Central memory CD4-positive, alpha-beta T cell (primary cell): ENCODE data around the gene EFCAB14.
"Not testable (repeated sequence)": the region's sequence is repeated elsewhere in the genome, so short reads cannot be mapped to it uniquely, and the experiment has no call there.

ENCODE experiments used
- DNase-seq: peaks from one replicate; pipeline ENCODE4 v3.0.0; 2022

EFCAB14 gene

DNA sequence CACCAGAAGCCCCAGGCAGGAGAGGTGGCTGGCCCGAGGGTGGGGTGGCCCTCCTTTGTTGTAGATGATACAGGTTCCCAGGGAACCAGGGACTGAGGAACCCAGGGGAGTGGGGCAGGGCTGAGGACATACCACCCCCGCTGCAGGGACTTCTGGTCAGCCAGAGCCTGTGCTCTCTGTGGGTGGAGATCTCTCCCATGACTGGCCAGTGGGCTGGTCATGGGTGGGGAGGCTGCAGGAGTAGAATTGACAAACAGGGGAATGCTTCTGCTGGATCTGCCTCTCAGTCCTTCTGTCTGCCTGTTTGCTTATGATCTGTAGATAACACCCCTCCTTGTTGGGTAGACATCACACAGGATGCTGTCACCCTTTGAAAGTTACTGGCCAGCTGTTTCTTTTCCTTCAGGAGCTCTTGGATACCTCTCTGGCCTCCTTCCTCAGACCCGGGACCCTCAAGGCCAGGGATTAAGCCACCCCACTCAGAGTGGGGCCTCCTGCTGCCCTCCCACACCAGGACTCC, 2.8 kb upstream of the EFCAB14 start:
- no peak for DNase-seq

DNA sequence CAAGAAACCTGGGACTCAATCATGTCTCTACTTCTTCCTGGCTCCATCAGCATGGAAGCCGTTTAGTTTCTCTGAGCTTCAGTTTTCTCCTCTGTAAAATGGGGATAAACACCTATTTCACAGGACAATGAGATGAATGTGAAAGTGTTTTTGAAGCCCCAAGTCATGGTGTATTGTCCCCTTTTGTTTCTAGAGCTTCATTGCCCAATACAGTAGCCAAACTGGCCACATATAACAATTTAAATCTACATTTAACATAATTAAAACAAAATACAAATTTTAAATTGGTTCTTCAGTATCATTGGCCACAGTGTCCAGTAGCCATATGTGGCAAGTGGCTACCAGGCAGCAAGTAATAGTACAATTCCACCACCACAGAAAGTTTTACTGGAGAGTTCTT, 2.3 kb upstream of the EFCAB14 start:
- DNase-seq: no peak

GRCh38 chr1:46720319-46720718, 1.4 kb upstream of the EFCAB14 start:
- not testable (repeated sequence) for DNase-seq

DNA sequence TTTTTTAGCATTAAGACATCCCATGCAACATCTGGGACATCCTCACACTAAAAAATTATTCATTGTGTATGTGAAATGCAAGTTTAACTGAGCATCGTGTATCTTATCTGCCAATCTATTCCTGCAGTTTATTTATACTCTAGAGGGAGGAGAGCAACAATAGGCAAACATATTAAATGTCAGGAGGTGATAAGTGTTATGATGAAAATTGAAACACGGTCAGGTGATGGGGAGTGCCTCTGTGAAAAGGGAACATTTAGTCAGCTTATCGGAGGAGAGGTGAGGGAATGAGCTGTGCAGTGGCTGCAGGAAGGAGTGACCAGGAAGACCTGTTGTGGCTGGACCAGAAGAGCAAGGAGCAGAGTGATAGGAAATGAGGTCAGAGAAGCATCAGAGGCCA, 775 bp upstream of the EFCAB14 start:
- no peak for DNase-seq

- DNase-seq: no peak
Observed at GRCh38 chr1:46718340-46718726, 581 bp downstream of the EFCAB14 start.

DNA sequence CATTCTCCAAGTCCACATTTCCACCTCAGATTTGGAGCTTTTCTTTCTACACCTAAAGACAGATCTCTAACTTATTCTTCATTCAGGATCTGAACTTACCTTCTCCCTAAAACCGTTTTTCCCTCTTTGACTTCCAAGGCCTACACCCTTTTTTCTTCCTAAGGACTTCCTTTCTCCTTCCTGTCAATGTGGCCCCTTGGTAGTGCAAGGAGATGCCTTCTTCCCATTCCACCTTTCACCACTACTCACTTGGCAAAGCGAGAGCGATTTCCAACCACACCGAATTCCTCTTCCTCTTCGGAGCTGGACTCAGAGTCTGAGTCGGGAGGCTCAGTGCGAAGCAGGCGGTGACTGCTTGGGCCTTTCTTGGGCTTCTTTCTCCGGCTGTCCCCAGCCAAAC, 1.3 kb downstream of the EFCAB14 start:
- DNase-seq: no peak

DNA sequence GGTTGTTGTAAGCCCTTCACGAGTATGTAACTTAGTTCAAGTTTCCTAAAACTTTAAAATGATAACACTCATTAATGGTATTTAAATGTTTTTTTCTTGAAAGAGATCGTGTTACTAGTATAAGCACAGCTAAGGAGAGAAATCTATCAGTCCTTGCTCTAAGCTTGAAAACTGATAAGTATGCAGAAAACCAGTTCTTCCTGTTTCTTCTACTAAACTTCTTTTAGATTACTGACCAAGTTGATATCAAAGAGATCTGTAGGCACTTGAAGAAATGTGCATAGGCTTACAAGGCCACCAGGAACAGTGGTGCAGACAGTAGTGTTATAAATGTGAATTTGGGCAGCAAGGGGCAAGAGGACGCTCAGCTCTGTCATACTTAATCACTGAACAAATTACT, 3.9 kb downstream of the EFCAB14 start:
- DNase-seq: no peak

DNA sequence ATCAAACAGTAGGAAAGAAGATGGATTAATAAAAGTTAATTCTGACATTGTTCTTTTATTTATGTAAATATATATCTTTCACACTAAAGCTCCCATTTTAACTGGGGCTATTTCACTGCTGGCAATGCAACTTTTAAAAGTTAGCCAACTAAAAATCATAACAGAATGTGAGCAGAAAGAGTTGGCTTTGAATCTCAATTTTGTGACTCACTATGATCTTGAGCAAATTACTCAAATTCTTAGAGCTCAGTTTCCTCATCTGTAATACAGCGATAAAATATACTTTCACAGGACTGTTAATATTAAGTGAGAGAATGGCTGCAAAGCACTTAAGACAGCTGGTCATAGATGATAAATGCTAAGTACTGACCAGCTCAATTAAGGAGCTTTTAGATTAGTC, 10.8 kb downstream of the EFCAB14 start:
- DNase-seq: no peak

- no peak for DNase-seq
Observed at GRCh38 chr1:46705408-46705807, 13.5 kb downstream of the EFCAB14 start.

DNA sequence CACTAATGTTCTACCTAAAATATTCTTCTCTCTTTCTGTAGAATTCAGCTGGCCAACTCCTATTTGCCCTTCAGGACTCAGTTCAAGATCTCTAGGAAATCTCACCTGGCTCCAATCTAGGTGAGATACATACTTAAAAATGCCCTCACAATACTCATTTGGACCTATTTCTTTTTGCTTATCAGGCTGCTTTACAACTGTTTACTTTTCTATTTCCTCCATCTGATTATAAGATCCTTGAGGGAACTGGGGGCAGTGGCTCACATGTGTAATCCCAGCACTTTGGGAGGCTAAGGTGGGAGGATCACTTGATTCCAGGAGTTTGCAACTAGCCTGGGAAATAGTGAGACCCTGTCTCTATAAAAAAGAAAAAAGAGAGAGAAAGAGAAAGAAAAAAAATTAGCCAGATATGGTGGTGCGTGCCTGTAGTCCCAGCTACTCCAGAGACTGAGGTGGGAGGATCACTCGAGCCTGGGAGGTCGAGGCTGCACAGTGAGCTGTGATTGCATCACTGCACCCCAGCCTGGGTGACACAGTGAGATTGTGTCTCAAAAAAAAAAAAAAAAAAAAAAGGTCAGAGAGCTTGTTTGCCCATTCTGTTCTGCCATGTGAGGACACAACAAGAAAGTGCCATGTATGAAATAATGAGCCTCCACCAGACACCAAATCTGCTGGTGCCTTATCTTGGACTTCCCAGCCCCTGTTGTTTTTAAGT, 14.8 kb downstream of the EFCAB14 start:
- DNase-seq: no peak

GRCh38 chr1:46699666-46700065, 19.2 kb downstream of the EFCAB14 start:
- DNase-seq: no peak

DNA sequence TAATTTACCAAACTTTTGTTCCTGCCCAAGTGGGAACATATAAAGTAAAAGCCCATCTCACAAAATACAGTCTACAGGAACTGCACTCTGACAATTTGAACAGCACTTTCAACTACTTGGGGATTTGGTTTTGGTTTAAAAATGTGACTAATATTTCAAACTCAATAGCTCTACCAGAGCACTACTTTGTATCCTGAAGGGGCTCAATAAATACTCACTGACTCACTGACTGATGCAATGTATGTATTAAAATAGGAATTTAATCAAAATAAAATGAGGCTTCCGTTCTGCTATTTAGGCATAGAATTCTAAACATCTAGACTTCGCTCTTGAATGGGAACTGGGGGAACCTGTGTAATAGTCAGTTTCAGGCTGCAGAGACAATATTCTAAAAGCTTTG, 21.9 kb downstream of the EFCAB14 start:
- DNase-seq: no peak

DNA sequence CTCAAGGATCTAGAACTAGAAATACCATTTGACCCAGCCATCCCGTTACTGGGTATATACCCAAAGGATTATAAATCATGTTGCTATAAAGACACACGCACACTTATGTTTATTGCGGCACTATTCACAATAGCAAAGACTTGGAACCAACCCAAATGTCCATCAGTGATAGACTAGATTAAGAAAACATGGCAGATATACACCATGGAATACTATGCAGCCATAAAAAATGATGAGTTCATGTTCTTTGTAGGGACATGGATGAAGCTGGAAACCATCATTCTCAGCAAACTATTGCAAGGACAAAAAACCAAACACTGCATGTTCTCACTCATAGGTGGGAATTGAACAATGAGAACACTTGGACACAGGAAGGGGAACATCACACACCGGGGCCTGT, 24.2 kb downstream of the EFCAB14 start:
- DNase-seq: not testable (repeated sequence)

DNA sequence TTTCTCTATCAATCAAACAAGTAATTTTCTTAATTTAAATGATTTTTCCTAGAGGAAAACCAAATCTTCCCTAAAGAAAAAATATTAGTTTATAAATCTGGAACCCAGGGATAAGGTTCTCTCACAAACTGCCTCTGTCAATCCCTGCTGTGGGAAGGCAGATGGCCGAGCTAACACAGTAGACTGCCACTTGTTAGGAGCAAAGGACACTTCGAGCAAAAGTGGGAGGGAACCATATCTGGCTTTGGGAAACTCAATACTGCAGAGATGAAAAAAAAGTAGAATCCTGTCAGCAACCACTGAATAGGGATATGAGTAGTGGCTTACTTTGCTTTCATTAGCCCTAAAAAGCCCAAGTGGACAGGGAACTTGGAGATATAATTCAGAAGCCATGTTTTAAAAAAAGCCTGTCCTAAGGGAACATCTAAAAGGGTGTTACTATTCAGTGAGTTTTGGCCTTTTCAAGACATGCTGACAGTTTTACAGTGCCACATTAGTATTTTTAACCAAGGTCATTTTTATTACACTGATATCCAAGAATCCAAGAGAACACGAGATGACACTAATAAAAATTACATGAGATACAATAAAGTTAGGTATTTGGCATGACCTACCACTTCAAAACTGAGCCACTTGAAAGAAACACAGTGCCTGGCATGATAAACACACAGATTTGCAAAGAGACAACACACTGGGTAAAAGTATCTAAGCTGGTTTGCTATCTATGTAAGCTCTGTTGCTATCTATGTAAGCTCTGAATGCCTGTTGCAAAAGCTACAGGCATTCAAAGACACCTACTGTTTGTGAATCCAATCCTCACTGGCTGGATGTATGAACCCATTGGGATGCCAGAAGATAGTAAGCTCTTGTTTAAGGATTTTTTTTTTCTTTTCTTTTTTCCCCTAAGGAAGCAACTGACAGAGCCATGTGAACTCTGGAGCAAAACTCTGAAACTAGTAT, 25.8 kb downstream of the EFCAB14 start:
- no peak for DNase-seq

DNA sequence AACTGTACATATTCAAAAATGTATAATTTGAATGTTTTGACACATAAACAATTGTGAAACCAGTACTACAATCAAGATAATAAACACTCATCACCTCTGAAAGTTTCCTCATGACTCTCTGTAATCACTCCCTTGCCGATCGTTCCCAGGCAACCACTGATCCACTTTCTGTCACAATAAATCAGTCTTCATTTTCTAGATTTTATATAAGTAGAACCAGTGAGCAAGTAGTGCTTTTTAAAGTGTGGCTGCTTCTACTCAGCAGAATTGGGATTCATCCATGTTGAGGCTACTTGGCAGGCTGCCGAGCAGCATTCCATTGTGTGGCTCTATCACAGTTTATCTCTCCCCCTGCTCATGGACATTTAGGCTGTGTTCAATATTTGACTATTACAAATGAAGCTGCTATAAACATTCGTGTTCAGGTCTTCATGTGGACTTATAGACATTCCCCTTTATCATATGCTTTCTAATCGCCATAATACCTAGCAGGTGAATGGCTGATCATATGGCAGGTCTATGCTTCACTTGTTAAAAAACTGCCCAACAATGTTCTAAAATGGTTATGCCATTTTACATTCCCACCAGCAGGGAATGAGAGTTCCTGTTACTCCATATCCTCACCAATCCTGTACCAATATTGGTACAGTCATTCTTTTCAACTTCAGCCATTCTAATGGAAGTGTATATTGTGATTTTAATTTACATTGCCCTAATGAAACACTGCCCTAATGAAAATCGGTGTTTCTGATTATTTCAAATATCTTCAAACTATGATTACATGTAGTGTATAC, 26.7 kb downstream of the EFCAB14 start:
- no peak for DNase-seq

- DNase-seq: no peak
Observed at GRCh38 chr1:46690931-46691421, 27.9 kb downstream of the EFCAB14 start.

GRCh38 chr1:46689897-46690296, 29.0 kb downstream of the EFCAB14 start:
- no peak for DNase-seq

DNA sequence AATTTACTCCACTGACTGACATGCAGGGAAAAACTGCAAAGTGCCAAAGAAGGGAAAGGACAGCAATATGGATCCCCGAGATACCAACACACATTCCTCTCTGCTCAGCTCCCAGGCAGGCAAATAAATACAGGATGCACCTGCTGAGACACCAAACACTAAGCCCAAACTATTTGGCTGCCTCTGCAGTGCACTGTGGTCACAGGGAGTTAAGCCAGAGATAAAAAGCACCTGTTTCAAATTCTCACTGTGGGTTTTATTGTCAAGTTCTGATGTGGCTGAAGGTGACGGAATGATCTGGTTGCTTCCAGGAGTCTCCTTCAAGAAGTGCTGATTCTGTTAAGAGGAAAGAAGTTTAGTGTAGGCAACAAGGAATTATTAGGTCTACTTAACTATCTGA, 29.6 kb downstream of the EFCAB14 start:
- DNase-seq: no peak

GRCh38 chr1:46687921-46688509, 30.9 kb downstream of the EFCAB14 start:
- no peak for DNase-seq

DNA sequence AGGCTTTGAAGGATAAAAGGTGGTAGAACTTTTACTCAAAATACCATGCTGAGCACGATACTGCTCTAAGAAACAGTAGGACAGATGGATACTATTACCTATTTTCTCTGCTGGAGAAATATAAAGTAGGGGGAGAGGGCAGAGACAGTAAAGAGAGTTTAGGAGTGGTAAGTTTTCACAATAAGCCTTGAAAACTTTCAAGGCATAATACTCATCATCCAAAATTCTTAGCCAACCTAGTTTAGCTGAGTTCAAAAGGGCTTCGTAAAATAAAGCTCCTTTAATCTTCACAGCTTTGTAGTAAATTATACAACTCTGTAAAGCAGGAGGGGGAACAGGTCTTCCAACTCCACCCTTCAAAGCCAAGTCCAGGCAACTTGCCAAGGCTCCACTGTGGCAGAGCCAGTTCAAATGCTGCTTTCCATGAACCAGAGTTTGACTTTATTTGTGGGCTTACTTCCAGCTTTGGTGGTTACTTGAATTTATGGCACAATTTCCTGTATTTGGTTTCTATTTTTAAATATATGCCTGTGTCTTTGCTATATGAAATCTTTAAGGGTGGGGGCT, 31.7 kb downstream of the EFCAB14 start:
- no peak for DNase-seq

DNA sequence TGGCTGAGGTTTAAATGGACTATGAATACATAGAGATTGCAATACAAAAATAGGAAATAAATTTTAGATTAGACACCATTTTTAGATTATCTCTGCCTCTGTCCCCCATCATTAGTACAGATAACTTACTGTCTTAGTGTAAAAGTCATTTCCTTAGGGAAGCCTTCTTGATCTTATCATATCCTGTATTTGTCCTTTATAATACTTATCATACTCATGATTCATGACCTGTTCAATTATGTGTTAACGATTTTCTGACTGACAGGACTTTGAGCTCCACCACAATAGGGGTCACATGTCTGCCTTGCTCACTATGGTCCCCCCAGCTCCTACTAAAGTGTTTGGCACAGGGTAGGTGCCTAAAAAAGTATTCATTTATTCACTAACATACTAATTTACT, 32.7 kb downstream of the EFCAB14 start:
- no peak for DNase-seq

GRCh38 chr1:46684670-46685069, 34.2 kb downstream of the EFCAB14 start:
- DNase-seq: no peak
